Body of pancreas (tissue), 4 donors: ENCODE measurements around the gene BCKDHB.

Experiments used
- POLR2A ChIP-seq, 3 donors: fragments of 450-650 bp; IDR thresholded peaks; one replicate each; pipeline ENCODE4 v1.6.1; 2016; ENCODE audit warnings: antibody characterized with exemption in 3 of 3, mild to moderate bottlenecking in 2 of 3
- TF ChIP-seq, protein P1 (sequence below), 7 experiments: fragments of 450-650 bp in 4 of 7; fragments of 200-600 bp in 3 of 7; sonication (generic) in 3 of 7; IDR thresholded peaks; one replicate each; pipeline ENCODE4 v1.5.1; 2016 to 2019; ENCODE audit warnings: antibody characterized with exemption in 7 of 7

DNA sequence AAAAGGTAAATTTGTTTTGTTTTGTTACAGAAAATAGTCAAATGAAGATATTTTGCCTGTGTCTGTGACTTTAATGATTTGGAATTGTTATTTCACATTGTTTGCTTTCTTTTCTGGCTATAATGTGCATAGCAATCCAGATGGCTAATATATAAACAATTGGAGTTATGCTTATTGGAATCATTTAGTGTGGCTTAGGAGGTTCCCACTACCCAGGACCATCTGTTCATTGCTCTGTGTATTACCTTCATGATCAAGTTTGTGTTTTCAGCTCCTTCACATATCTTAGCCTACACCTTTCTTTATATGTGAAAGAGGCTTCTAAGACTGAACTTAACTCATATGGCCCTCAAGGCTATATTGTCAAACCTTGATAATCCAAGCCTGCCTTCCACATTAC is 232.9 kb downstream of the BCKDHB start:
- TF ChIP-seq, protein P1, sequence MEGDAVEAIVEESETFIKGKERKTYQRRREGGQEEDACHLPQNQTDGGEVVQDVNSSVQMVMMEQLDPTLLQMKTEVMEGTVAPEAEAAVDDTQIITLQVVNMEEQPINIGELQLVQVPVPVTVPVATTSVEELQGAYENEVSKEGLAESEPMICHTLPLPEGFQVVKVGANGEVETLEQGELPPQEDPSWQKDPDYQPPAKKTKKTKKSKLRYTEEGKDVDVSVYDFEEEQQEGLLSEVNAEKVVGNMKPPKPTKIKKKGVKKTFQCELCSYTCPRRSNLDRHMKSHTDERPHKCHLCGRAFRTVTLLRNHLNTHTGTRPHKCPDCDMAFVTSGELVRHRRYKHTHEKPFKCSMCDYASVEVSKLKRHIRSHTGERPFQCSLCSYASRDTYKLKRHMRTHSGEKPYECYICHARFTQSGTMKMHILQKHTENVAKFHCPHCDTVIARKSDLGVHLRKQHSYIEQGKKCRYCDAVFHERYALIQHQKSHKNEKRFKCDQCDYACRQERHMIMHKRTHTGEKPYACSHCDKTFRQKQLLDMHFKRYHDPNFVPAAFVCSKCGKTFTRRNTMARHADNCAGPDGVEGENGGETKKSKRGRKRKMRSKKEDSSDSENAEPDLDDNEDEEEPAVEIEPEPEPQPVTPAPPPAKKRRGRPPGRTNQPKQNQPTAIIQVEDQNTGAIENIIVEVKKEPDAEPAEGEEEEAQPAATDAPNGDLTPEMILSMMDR (IDR thresholded peaks at IDR 0.05) = no peak
- no peak for TF ChIP-seq POLR2A (IDR thresholded peaks at IDR 0.05)
